Stromal cell of bone marrow (primary cell): Measurements from ENCODE around the gene SYNDIG1L.
A peak's percentile ranks its signal among the peaks of the same experiment; 100 is the strongest.
"Not testable (repeated sequence)": the region's sequence is repeated elsewhere in the genome, so short reads cannot be mapped to it uniquely, and the experiment has no call there.

Experiments
- DNase-seq: peaks from one replicate; pipeline ENCODE4 v3.0.0-alpha.2; 2012; ENCODE audit warnings: low read depth

The SYNDIG1L gene

GRCh38 chr14:74402401-74403251 is 23.4 kb downstream of the SYNDIG1L start:
- DNase-seq: no peak

DNA sequence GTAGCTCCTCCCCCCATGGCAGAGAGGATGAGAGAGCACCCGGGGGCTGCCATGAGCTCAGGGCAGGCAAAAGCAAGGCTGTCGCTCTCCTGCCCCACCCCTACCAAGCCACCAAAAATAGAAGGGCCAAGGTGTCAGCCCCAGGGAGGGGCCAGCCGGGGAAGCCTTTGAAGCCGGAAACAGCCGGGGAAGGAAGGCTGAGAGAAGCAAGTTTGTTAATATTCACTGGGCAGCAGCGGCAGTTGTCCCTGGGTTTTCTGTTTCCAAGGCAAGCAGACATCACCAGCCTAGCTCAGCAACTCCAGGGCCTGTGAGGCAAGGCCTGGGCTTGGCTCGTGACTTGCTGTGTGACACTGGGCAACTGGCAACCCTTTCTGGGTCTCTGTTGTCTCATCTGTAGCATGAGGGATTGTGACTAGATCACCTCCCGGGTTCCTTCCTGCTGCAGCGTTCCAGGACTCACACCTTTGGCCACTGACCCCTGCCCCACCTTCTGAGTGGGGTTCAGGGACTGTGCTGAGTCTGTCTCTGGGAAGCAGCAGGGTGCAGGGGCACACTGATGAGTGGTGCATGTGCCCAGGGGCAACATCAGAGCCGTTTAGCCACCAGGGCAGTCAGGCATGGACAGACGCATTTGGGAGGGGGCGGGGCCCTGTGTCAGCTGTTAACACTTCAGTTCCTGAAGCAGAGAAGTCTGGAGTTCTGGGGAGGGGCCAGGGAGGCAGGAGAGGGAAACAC is 24.3 kb downstream of the SYNDIG1L start:
- DNase-seq: no peak

- no peak for DNase-seq
These were observed 25.0 kb downstream of the SYNDIG1L start for GRCh38 chr14:74400919-74401503.

- DNase-seq: no peak
These were observed 25.9 kb downstream of the SYNDIG1L start for GRCh38 chr14:74400031-74400685.

- DNase-seq: no peak
These were observed 30.9 kb downstream of the SYNDIG1L start for GRCh38 chr14:74395094-74395493.

DNA sequence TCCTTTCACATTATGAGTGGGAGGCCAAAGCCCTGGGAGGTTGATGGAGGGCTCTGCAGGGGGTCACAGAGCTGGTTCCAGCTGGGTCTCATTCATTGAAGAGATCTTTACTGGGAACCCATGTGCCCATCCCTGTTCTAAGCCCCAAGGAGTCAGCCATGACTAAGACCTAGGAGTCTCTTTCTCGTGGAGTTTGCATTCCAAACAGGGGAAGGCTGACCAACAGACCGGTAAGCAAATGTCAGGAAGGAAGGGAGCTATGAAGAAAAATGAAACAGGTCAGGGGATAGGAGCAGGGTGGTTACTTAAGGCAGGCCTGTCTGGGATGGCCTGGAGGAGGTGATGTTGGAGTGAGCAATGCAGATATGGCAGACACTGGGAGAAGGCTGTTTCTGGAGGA is 31.5 kb downstream of the SYNDIG1L start:
- no peak for DNase-seq

DNA sequence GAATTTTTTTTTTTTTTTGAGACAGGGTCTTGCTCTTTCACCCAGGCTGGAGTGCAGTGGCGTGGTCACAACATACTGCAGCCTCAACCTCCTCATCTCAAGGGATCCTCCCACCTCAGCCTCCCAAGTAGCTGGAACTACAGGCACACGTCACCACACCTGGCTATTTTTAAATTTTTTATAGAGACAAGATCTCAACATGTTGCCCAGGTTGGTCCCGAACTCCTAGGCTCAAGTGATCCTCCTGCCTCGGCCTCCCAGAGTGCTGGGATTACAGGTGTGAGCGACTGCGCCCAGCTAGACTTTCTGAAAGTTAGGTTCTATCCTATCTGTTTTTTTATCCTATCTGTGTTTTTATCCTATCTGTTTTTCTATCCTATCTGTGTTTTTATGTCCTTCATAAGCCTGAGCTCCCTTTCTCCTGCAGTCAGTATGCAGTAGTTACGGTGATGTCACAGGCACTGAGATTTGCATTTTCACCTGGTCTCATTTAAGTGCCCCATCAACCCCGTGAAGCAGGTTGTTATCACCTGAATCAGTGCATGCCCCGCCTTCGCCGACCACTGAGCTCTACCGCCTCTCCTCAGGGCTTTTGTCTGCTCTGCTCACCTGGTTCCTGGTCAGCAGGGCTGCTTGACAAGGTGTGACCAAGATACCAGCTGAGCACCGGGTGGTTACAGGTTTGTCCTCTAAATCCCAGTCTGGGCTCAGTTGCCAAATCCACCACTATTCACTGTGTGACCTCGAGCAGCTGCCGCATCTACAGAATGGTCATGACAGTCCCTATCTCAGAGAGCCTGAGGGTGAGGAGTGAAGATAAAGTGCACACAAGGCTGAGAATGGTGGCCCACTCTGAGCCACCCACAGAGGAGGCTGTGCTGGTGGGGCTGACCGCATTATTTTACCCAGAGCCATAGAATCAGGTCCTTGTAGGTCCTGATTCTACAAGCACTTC is 33.1 kb downstream of the SYNDIG1L start:
- DNase-seq: no peak

GRCh38 chr14:74391479-74391878 is 34.5 kb downstream of the SYNDIG1L start:
- no peak for DNase-seq

DNA sequence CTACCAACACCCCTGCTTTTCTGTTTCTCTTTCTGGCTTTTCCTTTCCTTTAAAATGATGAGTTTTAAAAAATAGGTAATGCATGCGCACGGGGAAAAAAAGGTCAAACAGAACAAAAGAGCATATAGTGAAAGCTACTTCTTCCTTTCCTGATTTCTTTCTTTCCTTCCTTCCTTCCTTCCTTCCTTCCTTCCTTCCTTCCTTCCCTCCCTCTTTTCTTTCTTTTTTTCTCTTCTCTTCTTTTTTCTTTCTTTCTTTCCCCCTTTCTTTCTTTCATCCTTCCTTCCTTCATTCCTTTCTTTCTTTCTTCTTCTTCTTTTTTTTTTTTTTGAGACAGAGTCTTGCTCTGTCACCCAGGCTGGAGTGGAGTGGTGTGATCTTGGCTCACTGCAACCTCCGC is 35.5 kb downstream of the SYNDIG1L start:
- DNase-seq: not testable (repeated sequence)

DNA sequence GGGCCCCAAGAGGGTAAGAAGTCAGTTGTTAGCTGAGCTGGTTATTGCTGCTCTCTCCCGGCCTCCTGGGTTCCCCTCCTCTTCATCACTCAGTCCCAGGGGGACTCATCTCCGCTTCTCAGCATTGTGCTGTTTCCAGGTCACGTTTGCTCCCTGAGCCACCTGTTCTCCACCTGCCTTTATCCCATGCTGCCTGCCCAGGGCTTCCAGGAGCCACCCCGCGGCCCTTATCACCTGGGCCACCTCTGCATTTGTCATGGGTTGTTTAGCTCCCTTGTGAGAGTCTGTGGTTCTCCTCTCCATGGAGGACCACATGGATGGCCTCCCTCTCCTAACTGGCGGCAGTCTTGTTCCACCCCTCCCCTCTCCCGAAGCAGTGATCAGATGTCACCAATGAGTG is 36.0 kb downstream of the SYNDIG1L start:
- no peak for DNase-seq

DNA sequence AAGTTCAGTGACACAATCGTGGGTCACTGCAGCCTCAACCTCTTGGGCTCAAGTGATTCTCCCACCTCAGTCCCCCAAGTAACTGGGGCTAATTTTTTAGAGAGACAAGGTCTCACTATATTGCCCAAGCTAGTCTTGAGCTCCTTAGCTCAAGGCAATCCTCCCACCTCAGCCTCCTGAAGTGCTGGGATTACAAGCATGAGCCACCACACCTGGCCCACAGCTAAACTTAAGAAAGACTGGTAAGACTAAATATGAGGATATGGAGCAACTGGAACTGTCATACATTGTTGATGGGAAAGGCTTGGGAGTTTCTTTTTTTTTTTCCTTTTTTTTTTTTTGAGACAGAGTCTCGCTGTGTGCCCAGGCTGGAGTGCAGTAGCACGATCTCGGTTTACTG is 43.8 kb downstream of the SYNDIG1L start:
- DNase-seq: no peak

GRCh38 chr14:74381571-74381970 is 44.4 kb downstream of the SYNDIG1L start:
- DNase-seq: not testable (repeated sequence)

- DNase-seq: no peak
These were observed 45.2 kb downstream of the SYNDIG1L start for GRCh38 chr14:74380845-74381244.

DNA sequence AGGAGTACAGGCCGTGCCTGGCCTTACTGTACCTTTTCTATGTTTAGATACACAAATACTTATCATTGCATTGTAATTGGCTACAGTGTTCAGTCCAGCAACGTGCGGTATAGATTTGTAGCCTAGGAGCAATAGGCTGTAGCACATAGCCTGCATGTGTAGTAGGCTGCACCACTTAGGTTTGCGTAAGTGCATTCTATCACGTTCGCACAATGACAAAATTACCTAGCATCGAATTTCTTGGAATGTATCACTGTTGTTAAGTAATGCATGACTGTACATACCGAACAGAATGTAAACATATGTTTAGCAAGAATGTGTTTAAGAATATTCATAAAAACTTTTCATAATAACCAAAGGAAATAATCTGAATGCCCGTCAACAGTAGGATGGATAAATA is 45.8 kb downstream of the SYNDIG1L start:
- DNase-seq: no peak

- DNase-seq: no peak
These were observed 47.9 kb downstream of the SYNDIG1L start for GRCh38 chr14:74377976-74378690.

- DNase-seq: no peak
These were observed 57.6 kb downstream of the SYNDIG1L start for GRCh38 chr14:74368441-74368840.

DNA sequence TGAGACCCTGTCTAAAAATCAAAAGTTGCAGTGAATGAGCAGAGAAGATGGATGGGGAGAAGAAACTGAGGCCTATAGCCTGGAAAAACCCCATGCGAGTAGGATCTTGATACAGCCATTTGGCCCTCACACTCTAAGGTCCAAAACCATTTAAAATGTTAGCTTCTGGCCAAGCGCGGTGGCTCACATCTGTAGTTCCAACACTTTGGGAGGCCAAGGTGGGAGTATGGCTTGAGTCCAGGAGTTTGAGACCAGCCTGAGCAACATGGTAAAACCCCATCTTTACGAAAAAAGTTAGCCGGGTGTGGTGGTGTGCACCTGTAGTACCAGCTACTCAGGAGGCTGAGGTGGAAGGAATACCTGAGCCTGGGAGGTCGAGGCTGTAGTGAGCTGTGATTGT is 58.0 kb downstream of the SYNDIG1L start:
- DNase-seq: no peak

DNA sequence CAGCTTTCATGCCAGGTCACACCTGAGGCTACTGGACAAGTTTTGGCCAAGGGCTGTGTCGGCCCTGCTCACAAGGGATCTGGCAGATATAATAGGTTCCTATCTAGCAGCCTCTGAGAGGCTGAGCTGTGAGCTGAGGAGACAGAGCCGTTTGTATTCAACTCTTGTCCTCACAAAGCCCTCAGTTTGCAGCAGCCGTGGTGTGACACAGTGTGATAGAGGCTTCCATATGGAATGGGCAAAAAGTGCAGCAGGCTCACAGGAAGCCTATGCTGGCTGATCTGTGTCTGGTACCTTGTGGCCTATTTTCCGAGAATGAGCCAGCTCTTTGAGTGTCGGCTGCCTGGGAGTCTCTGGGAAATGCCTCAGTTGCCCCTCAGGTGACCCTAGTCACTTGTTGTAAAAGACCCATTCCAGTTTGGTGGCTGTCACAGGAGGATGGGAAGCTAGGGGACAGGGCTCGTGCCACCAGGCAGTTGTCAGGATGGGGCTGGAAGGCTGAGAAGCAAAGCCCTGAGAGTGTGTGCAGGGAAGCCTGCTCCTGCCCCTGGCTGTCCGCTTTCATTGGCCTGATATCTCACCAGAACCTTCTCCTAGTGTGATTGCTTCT is 61.6 kb downstream of the SYNDIG1L start:
- DNase-seq: no peak

GRCh38 chr14:74362361-74362915 is 63.6 kb downstream of the SYNDIG1L start:
- DNase-seq: peak; percentile 61

GRCh38 chr14:74360163-74360562 is 65.8 kb downstream of the SYNDIG1L start:
- DNase-seq: no peak
